Brain microvascular endothelial cell (primary cell): ENCODE data around the gene RPL26.

Experiments used
- DNase-seq: peaks from one replicate; pipeline ENCODE4 v3.0.0-alpha.2; 2020
- H3K27ac ChIP-seq: fragments of 250-450 bp; sonication (Bioruptor Pico); 2 replicates; pipeline ENCODE4 v1.5.1; 2020; ENCODE audit warnings: mild to moderate bottlenecking, moderate library complexity
- H3K27me3 ChIP-seq: fragments of 250-450 bp; sonication (Bioruptor Pico); replicated peaks from 2 replicates; pipeline ENCODE4 v1.5.1; 2020; ENCODE audit warnings: mild to moderate bottlenecking
- H3K36me3 ChIP-seq: fragments of 250-450 bp; sonication (Bioruptor Pico); replicated peaks from 2 replicates; pipeline ENCODE4 v1.5.1; 2020; ENCODE audit warnings: mild to moderate bottlenecking
- H3K4me3 ChIP-seq: 2 replicates; pipeline ENCODE4 v1.5.1; 2011; ENCODE audit warnings: low read depth, mild to moderate bottlenecking, control low read depth, low read length, moderate library complexity
- in situ Hi-C: cut with HindIII; loops from 2 replicates; pipeline ENCODE4 v1.10.0; 2017; ENCODE audit warnings: low sequenced_read_pairs, low pct_ligation_motif_present
- TF ChIP-seq, protein P1 (sequence below): IDR thresholded peaks from 2 replicates; pipeline ENCODE4 v1.5.1; 2011; ENCODE audit warnings: low read depth, mild to moderate bottlenecking, moderate library complexity, low read length, control low read depth, inconsistent platforms; ENCODE audit errors: missing control alignments

The RPL26 gene

DNA sequence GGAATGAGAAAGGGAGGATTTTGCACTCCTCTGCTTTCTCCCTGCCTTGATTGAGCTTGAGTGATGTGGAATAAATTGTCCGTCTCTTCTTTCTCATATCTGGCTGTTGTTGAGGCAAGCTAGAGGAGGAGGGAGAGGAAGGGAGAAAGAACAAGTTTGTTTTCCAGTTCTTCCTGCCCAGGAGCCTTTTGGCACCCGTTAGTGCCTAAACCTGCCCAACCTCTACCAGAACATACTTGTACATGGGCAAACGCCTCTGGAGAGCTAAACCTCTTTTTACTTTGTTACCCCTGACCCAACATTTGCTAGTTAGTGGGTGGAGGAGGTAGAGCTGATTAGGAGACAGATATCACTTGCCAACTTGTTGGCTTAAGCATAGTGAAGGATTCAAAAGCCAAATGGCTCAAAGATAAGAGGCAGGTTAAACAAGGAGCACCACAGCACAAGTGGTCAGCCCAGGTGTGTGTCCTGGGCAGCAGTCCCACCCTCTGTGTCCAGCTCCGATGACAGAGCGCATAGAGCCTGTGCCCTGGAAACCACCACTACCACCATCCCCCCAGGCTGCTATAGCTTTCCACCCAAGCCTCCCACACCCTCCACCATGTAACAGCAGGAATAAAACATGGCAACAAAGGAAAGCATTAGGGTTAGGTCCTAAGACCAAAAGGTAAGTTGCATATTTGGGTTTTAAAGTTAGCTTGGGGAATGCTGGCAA, 36.9 kb downstream of the RPL26 start:
- in situ Hi-C loops, result no loop called here
- TF ChIP-seq, protein P1, sequence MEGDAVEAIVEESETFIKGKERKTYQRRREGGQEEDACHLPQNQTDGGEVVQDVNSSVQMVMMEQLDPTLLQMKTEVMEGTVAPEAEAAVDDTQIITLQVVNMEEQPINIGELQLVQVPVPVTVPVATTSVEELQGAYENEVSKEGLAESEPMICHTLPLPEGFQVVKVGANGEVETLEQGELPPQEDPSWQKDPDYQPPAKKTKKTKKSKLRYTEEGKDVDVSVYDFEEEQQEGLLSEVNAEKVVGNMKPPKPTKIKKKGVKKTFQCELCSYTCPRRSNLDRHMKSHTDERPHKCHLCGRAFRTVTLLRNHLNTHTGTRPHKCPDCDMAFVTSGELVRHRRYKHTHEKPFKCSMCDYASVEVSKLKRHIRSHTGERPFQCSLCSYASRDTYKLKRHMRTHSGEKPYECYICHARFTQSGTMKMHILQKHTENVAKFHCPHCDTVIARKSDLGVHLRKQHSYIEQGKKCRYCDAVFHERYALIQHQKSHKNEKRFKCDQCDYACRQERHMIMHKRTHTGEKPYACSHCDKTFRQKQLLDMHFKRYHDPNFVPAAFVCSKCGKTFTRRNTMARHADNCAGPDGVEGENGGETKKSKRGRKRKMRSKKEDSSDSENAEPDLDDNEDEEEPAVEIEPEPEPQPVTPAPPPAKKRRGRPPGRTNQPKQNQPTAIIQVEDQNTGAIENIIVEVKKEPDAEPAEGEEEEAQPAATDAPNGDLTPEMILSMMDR, result no peak
- H3K36me3 ChIP-seq, result no peaks in the 10 kb centered on the region
- H3K27me3 ChIP-seq, result peaks cover 8% of the 10 kb centered on the region
- H3K27ac ChIP-seq, result no peak overlapping the region
- DNase-seq, result no peak
- H3K4me3 ChIP-seq, result no peak overlapping the region

DNA sequence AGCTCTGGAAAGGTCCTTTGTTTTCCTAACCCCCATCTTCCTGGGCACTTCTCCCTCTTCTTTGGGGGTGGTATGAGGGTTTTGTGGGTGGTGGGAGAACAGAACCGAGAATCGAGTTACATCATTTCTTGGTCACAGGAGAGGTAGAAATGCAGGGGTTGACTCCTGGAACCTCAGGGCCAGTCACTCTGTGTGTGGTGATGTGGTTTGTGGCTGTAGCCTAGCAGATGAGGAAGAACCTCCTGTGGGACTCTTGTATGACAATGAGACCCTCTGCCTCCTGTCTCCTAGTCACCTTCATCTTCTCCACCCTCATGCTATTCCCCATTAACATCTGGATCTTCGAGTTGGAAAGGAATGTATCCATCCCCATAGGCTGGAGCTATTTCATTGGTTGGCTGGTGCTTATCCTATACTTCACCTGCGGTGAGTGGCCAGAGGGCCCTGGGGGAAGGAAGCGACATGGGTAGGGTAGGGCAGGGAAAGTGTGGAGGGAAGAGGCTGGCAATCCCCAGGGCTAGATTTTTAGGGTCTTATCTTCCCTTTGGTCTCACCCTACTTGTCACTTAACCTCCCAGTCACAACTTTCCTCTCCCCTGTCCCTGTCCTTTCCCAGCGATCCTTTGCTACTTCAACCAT, 37.8 kb downstream of the RPL26 start:
- Histone ChIP-seq H3K36me3 (no peaks in the 10 kb centered on the region), H3K27ac (no peak overlapping the region), H3K27me3 (peaks cover 8% of the 10 kb centered on the region), H3K4me3 (no peak overlapping the region)
- DNase-seq, result no peak
- in situ Hi-C loops, result no loop called here
- TF ChIP-seq, protein P1, result no peak

DNA sequence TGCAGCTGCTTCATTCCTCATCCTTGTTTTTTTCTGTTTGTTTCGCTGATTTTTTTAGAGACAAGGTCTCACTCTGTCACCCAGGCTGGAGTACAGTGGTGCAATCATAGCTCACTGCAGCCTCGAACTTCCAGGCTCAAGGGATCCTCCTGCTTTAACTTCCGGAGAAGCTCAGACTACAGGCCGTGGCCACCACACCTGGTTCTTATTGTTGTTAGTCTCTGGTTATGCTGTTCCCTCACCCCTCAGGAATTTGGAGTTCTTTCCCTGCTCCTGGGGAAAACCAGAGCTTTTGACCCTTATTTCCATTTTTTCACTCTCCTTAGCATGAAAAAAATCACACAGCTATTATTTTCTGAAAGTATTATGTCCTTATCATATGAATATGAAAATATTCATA, 41.5 kb downstream of the RPL26 start:
- Histone ChIP-seq H3K4me3 (no peak overlapping the region), H3K36me3 (no peaks in the 10 kb centered on the region), H3K27ac (no peak overlapping the region), H3K27me3 (peaks cover 8% of the 10 kb centered on the region)
- in situ Hi-C loops, result no loop called here
- TF ChIP-seq, protein P1, result no peak
- DNase-seq, result no peak

DNA sequence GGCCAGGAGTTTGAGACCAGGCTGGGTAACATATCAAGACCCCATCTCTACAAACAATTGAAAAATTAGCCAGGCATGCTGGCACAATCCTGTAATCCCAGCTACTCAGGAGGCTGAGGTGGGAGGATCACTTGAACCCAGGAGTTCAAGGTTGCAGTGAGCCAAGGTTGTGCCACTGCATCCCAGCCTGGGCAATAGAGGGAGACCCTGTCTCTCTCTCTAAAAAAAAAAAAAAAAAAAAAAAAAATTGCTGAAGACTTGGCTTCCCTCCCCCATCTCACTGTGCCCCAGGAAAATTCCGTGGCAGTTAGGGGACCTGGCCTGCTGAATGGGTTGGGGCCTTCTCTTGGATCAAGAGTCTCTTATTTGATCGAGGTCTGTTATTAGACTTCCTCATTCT, 43.5 kb downstream of the RPL26 start, which contains the start of gene ODF4:
Gene ODF4, plus strand, starts transcription at position 301 of the 400 bp plus-strand sequence. CDS start 212 bp downstream, outside the sequence.
- Histone ChIP-seq H3K36me3 (no peaks in the 10 kb centered on the region), H3K4me3 (no peak within 1 kb of the TSS), H3K27ac (no peak within 1 kb of the TSS), H3K27me3 (no peaks in the 10 kb centered on the region)
- in situ Hi-C loops, result no loop called here
- TF ChIP-seq, protein P1, result no peak
- no peak for DNase-seq

DNA sequence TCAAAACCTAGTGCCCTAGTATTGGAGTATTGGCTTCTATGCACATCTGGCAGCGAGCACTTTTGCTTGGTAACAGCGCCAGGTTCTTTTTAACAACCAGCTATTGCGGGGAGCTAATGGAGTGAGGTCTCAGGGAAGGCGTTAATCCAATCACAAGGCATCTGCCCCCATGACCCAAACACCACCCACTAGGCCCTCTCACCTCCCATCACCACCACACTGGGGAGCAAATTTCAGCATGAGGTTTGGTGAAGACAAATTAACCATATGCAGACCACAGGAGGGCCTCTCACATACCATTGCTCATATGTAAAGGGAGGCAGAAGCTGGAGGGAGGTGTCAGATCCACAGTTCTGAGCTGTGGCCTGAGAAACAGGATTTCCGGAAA, 44.2 kb downstream of the RPL26 start:
- no peak overlapping the region for H3K4me3 ChIP-seq
- no peak for DNase-seq
- H3K27me3 ChIP-seq, result no peaks in the 10 kb centered on the region
- in situ Hi-C loops, result no loop called here
- H3K27ac ChIP-seq, result no peak overlapping the region
- H3K36me3 ChIP-seq, result no peaks in the 10 kb centered on the region
- TF ChIP-seq, protein P1, result no peak
